Fibroblast of lung (primary cell): ENCODE data around the gene MAGI2. TPM values are rescaled to one million over a fixed set of nuclear protein-coding genes. Genes with fewer than 3 reads are reported as not detected.

ENCODE experiments used
- DNase-seq, 2 donors: peaks; one replicate each; pipeline versions ENCODE4 v3.0.0 to v3.0.0-alpha.2; 2010; ENCODE audit warnings: low read depth in 2 of 2
- H2AFZ ChIP-seq: 2 replicates; pipeline ENCODE4 v1.5.1; 2012; ENCODE audit warnings: low read length, control low read depth, inconsistent platforms
- H3K27ac ChIP-seq: 2 replicates; pipeline ENCODE4 v1.5.1; 2011; ENCODE audit warnings: low read length, control low read depth; ENCODE audit not compliant: insufficient read depth
- H3K27me3 ChIP-seq: 2 replicates; pipeline ENCODE4 v1.5.1; 2011; ENCODE audit warnings: mild to moderate bottlenecking, low read length; ENCODE audit not compliant: control insufficient read depth, insufficient read depth
- H3K36me3 ChIP-seq: 2 replicates; pipeline ENCODE4 v1.5.1; 2011; ENCODE audit warnings: low read length; ENCODE audit not compliant: control insufficient read depth, insufficient read depth
- H3K4me1 ChIP-seq: 2 replicates; pipeline ENCODE4 v1.5.1; 2011; ENCODE audit warnings: low read length; ENCODE audit not compliant: control insufficient read depth, insufficient read depth; ENCODE audit errors: extremely low read depth
- H3K4me2 ChIP-seq: 2 replicates; pipeline ENCODE4 v1.5.1; 2011; ENCODE audit warnings: low read length, control low read depth; ENCODE audit not compliant: insufficient read depth; ENCODE audit errors: extremely low read depth
- H3K4me3 ChIP-seq, 4 experiments: fragments of 200-600 bp in 1 of 4; sonication (generic) in 1 of 4; replicated peaks in 1 of 4; 2 replicates each; pipeline ENCODE4 v1.5.1; 2011 to 2016; ENCODE audit warnings: low read length in 4 of 4, low read depth in 3 of 4, mild to moderate bottlenecking in 3 of 4, control low read depth in 2 of 4, inconsistent platforms in 1 of 4, mixed read lengths in 1 of 4; ENCODE audit not compliant: insufficient read depth in 1 of 4; ENCODE audit errors: control extremely low read depth in 1 of 4
- H3K79me2 ChIP-seq: 2 replicates; pipeline ENCODE4 v1.5.1; 2012; ENCODE audit warnings: mild to moderate bottlenecking, low read length, inconsistent platforms; ENCODE audit not compliant: control insufficient read depth, insufficient read depth
- H3K9ac ChIP-seq: 2 replicates; pipeline ENCODE4 v1.5.1; 2011; ENCODE audit warnings: mild to moderate bottlenecking, low read length, control low read depth; ENCODE audit not compliant: insufficient read depth
- H3K9me3 ChIP-seq: 2 replicates; pipeline ENCODE4 v1.5.1; 2012; ENCODE audit warnings: low read depth, low read length; ENCODE audit not compliant: control insufficient read depth, insufficient read depth
- H4K20me1 ChIP-seq: 2 replicates; pipeline ENCODE4 v1.5.1; 2011; ENCODE audit warnings: low read length; ENCODE audit not compliant: control insufficient read depth, insufficient read depth; ENCODE audit errors: extremely low read depth
- EZH2 ChIP-seq: IDR thresholded peaks from 2 replicates; pipeline ENCODE4 v1.5.1; 2012; ENCODE audit warnings: low read length, control low read depth, mild to moderate bottlenecking; ENCODE audit errors: missing control alignments
- polyA plus RNA-seq, 2 donors: library from polyadenylated mRNA; depleted of rRNA in 1 of 2; stranded (reverse) in 1 of 2; unstranded in 1 of 2; fragments of >200 nt; gene quantifications; 2 replicates each; pipeline ENCODE4 v1.2.1, GENCODE V29; 2011 to 2012; ENCODE audit warnings: missing spikeins in 1 of 2
- total RNA-seq: library from RNA; depleted of rRNA; stranded (reverse); fragments of >200 nt; gene quantifications from 2 replicates; pipeline ENCODE4 v1.2.1, GENCODE V29; 2014
- TF ChIP-seq, protein P1 (sequence below), 2 donors: IDR thresholded peaks in 1 of 2; conservative IDR thresholded peaks in 1 of 2; 1 replicate in 1 of 2; 2 replicates in 1 of 2; pipeline ENCODE4 v1.5.1; 2011 to 2012; ENCODE audit warnings: low read length in 2 of 2, control low read depth in 1 of 2, inconsistent platforms in 1 of 2, low read depth in 1 of 2, mild to moderate bottlenecking in 1 of 2

The MAGI2 gene
- total and polyA plus RNA-seq, 2 donors (not counting 1 experiment from before 2014, with no cell fraction given): 1.8 to 17.0 TPM

GRCh38 chr7:78081888-78082287 lies 1371.6 kb downstream of the MAGI2 start:
- H3K4me3 ChIP-seq: no peak overlapping the region
- no peak overlapping the region for H3K27ac ChIP-seq
- H3K9me3 ChIP-seq: no peaks in the 10 kb centered on the region
- no peaks in the 10 kb centered on the region for H3K4me1 ChIP-seq
- no peaks in the 10 kb centered on the region for H4K20me1 ChIP-seq
- no peaks in the 10 kb centered on the region for H3K79me2 ChIP-seq
- no peak overlapping the region for H2AFZ ChIP-seq
- no peaks in the 10 kb centered on the region for H3K27me3 ChIP-seq
- no peaks in the 10 kb centered on the region for H3K36me3 ChIP-seq
- no peak overlapping the region for H3K9ac ChIP-seq
- H3K4me2 ChIP-seq: no peak overlapping the region
- TF ChIP-seq, protein P1, sequence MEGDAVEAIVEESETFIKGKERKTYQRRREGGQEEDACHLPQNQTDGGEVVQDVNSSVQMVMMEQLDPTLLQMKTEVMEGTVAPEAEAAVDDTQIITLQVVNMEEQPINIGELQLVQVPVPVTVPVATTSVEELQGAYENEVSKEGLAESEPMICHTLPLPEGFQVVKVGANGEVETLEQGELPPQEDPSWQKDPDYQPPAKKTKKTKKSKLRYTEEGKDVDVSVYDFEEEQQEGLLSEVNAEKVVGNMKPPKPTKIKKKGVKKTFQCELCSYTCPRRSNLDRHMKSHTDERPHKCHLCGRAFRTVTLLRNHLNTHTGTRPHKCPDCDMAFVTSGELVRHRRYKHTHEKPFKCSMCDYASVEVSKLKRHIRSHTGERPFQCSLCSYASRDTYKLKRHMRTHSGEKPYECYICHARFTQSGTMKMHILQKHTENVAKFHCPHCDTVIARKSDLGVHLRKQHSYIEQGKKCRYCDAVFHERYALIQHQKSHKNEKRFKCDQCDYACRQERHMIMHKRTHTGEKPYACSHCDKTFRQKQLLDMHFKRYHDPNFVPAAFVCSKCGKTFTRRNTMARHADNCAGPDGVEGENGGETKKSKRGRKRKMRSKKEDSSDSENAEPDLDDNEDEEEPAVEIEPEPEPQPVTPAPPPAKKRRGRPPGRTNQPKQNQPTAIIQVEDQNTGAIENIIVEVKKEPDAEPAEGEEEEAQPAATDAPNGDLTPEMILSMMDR (conservative IDR thresholded peaks at IDR 0.05 in 1 of 2, IDR thresholded peaks at IDR 0.05 in 1 of 2; ENCODE audit: low read depth in 1 of 2, low read length in 2 of 2): no peak
- TF ChIP-seq EZH2: no peak
- no peak for DNase-seq

DNA sequence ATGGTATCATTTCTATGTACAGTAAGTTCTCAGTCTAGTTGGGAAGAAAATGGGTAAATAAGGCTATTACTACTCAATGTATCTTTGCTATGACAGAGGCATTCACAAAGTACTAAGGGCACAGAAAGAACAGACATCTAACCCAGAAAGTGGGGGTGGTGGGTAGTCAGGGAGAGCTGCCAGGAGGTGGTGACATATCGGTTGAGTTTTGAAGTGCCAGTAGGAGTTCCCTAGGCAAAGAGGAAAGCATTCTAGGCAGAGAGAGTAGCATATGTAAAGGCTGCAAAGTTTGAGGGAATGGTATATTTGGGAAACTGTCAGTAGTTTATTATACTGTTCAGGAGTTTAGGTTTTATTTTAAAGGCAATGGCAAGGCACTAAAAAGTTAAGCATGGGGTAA lies 1372.1 kb downstream of the MAGI2 start:
- DNase-seq: no peak
- H3K79me2 ChIP-seq: no peaks in the 10 kb centered on the region
- no peaks in the 10 kb centered on the region for H3K27me3 ChIP-seq
- no peak overlapping the region for H2AFZ ChIP-seq
- H3K9me3 ChIP-seq: no peaks in the 10 kb centered on the region
- H3K27ac ChIP-seq: no peak overlapping the region
- no peak overlapping the region for H3K9ac ChIP-seq
- no peaks in the 10 kb centered on the region for H4K20me1 ChIP-seq
- no peaks in the 10 kb centered on the region for H3K36me3 ChIP-seq
- no peaks in the 10 kb centered on the region for H3K4me1 ChIP-seq
- no peak overlapping the region for H3K4me3 ChIP-seq
- no peak overlapping the region for H3K4me2 ChIP-seq
- no peak for TF ChIP-seq EZH2
- TF ChIP-seq, protein P1 (conservative IDR thresholded peaks at IDR 0.05 in 1 of 2, IDR thresholded peaks at IDR 0.05 in 1 of 2; ENCODE audit: low read depth in 1 of 2, low read length in 2 of 2): no peak

DNA sequence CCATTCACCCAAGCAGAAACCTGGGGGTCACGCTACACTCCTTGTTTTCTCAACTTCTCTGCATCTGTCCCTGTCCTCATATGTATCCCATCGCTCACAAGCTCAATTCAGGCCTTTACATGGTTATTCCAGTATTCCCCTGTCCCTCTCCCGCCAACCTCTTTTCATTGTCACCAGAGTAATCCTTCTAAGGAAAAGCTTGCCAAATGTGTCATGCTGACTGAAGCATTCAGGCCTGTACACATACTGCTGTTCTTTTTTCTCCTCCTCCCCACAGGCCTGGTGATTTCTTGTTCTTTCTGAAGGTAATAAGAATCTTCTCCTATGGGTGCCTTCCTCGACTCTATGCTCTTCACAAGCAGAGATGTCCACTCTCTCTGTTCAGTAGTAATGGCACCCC lies 1372.7 kb downstream of the MAGI2 start:
- Histone ChIP-seq H3K36me3 (no peaks in the 10 kb centered on the region), H3K9ac (no peak overlapping the region), H3K4me1 (no peaks in the 10 kb centered on the region), H3K4me2 (no peak overlapping the region), H3K27ac (no peak overlapping the region), H3K79me2 (no peaks in the 10 kb centered on the region), H4K20me1 (no peaks in the 10 kb centered on the region), H3K27me3 (no peaks in the 10 kb centered on the region), H2AFZ (no peak overlapping the region), H3K9me3 (no peaks in the 10 kb centered on the region), H3K4me3 (no peak overlapping the region)
- no peak for TF ChIP-seq EZH2
- TF ChIP-seq, protein P1 (conservative IDR thresholded peaks at IDR 0.05 in 1 of 2, IDR thresholded peaks at IDR 0.05 in 1 of 2; ENCODE audit: low read depth in 1 of 2, low read length in 2 of 2): no peak
- no peak for DNase-seq
